HUDEP-2 (cell line): Measurements from ENCODE around the gene PPP1R37.

Experiments
- DNase-seq, 76 experiments: peaks; one replicate each; lab custom pipeline; 2025; ENCODE audit not compliant: unreplicated experiment in 76 of 76; lab: John Stamatoyannopoulos, UW

The PPP1R37 gene, protein sequence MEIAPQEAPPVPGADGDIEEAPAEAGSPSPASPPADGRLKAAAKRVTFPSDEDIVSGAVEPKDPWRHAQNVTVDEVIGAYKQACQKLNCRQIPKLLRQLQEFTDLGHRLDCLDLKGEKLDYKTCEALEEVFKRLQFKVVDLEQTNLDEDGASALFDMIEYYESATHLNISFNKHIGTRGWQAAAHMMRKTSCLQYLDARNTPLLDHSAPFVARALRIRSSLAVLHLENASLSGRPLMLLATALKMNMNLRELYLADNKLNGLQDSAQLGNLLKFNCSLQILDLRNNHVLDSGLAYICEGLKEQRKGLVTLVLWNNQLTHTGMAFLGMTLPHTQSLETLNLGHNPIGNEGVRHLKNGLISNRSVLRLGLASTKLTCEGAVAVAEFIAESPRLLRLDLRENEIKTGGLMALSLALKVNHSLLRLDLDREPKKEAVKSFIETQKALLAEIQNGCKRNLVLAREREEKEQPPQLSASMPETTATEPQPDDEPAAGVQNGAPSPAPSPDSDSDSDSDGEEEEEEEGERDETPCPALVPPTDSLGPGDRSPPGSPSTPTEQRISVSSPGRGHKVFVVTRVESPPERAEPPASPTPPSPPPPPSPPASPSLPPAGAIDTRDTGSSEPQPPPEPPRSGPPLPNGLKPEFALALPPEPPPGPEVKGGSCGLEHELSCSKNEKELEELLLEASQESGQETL

DNA sequence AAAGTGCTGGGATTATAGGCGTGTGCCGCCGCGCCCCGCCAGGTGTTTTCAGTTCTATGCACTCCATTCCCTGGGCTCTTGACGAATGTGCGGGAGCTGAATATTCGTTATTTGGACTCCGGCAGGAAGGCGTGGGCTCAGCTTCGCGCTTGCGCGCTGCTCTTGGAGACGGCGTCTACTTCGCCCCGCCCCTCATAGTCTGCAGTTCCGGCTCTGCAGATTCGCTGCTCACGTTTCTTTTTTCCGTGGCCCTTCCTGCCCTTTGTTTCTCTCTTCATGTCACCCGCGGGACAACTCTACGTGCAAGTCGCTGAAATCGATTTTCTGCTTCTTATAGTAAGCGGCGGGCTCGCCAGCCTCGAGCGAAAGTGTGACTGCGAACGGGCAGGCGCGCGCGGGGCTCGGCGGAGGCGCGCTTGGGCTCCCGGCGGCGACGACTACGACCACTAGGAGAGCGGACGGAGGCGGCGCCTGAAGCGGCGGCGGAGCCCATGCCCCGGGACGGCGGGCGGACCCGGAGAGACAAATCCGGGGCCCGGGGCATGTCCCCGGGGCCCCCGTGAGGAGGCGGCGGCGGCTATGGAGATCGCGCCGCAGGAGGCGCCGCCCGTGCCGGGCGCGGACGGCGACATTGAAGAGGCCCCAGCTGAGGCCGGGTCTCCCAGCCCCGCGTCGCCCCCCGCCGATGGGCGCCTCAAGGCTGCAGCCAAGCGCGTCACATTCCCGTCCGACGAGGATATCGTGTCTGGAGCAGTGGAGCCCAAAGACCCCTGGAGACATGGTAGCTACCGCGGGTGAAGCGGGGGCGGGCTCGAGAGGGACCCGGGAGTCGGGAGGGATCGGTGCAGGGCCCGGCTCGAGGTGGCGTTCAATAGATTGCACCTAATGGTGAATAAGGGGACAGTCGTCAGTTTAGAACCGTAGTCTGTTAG, at the start of gene PPP1R37:
Gene PPP1R37, plus strand, starts transcription at position 433 of the 932 bp plus-strand sequence. Its CDS starts 147 bp downstream, at position 580.
- peak in 75 of 76 experiments; percentile 68 to 97 (median 92) for DNase-seq

DNA sequence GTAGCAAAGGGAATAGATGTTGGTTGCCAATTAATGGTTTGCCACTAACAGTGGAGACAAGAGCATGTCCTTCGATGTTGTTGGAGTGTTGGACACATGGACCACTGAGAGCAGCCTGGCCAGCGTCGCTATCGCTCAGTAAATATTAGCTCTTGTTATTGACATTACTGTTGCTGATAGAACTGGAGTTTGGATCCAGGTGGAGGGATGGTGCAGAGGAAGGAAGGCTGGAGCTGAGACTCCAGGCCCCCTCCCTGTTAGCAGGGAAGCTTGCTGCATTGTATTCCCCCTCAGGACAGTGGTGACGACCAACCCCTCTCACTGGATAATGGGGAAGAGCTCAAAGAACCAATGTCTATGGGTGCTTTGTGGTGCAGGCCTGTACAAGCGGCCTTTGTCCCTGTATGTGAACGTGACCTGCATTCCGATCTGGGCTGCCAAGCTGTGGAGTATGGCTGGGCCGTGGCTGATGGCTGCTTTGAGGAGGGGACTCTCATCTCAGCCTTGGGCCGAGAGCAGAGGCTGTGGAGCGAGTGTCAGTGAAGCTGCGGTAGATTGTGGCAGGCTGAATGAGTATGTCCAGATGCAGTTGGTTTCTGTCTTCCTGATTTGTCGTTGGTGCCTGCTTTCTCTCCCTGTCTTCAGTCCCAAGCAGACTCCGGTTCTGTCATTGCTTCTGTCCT, 47.2 kb upstream of the PPP1R37 start:
- no peak for DNase-seq

DNA sequence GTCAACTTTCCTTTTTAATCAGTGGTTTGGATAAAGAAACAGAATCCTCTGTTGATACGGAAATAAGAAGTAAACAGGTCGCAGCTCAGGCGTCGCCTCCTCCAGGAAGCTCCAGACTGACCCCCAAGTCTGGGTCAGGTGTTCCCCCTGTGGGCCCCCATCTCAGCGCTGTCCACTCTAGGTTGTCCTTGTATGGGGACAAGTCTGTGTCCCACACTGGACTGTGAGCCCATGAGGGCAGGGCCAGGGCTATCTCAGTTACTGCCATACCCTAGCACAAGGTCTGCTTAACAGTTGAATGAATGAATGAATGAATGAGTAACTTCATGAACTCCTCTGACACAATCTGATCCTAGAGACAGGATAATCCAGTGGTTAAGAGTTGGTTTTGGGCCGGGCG, 46.6 kb upstream of the PPP1R37 start:
- no peak for DNase-seq

DNA sequence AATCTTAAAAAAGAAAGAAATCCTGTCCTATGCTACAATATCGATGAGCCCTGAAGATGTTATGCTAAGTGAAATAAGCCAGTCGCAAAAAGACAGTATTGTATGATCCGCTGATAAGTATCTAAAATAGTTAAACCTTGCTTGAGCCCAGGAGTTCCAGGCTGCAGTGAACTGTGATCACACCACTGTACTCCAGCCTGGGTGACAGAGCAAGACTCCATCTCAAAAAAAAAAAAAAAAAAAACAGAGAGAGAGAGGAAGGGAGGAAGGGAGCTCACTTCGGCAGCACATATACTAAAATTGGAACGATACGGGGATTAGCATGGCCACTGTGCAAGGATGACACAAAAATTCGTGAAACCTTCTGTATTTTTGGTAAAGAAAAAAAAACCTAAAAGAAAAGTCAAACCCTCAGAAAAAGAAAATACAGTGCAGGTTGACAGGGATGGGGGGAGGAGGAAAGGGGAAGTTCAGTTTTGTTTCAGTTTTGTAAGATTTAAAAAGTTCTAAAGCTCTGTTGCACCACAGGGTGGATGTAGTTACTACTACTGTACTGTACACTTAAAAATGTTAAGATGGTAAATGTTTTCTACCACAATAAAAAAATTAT, 45.7 kb upstream of the PPP1R37 start:
- no peak for DNase-seq

DNA sequence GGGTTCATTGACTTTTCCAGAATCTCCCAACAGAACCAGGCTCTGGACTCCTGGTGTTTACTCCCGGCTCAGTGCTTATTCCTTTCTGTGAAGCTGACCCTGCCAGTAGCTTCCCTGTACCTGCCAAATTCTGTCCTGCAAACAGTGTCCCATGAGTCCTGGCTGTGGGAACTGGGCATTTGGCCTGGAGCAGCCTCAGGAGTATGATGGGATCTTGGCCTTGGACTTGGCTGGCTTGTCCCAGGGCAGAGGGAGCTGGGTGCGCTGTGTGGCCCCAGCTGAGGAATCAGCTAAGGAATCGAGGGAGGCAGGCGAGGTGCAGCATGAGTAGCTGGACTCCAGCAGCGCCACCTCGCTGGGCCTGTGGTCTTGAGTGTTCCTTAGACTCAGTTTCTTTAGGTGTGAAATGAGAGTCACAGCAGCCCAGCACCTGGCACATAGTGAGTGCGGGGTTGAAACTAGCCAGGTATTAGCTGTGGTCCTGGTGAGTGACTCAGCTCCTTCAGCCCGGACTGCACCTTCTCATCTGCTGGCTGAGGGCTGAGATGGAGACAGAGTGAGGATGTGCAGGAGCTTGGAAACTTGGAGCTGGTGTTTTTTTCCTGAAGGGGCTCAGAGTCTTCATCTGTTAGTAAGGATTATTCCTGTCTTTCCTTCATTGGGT, 43.8 kb upstream of the PPP1R37 start:
- no peak for DNase-seq

DNA sequence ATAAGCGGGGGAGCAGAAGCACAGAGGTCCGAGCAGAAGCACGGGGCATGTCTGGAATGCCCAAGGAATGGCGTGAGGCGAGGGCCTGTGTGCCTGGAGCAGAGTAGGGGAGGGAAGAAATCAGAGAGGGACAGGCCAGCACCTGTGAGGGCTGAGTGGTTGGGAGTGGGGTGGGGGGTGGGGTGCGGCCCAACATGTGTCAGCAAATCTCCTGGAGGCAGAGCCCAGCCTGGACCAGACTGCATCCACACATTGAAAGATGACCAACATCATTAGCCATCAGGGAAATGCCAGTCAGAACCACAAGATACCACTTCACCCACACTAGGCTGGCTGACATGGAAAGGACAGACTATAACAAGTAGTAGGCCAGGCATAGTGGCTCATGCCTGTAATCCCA, 42.9 kb upstream of the PPP1R37 start:
- DNase-seq, result no peak

DNA sequence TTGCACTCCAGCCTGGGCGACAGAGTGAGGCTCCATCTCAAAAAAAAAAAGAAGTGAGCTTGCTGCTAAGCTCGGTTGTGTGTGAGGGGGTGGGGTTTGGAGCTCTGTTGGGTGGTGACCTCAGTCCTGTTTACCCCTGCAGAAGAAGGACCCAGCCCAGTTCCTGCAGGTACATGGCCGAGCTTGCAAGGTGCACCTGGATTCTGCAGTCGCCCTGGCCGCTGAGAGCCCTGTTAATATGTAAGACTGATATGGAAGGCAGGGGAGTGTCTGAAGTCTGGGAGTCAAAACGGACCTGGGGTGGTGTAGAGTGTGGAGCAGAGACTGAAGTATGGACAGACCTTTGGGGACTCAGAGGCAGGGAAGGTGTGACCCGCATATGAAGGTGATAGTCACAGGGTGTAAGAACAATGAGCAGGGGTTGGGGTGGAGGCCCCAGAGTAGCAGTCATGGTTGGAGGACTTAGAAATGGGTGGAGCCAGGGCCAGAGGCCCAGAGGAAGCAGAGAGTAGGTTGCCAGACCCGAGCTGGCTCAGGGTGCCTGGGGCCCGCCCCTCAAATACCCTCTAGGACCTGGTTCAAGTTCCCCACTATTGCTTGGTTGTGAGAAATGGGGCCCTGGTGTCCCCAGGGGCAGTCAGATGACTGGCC, 40.9 kb upstream of the PPP1R37 start:
- peak in 3 of 76 experiments; percentile 10 to 15 (median 13) for DNase-seq

DNA sequence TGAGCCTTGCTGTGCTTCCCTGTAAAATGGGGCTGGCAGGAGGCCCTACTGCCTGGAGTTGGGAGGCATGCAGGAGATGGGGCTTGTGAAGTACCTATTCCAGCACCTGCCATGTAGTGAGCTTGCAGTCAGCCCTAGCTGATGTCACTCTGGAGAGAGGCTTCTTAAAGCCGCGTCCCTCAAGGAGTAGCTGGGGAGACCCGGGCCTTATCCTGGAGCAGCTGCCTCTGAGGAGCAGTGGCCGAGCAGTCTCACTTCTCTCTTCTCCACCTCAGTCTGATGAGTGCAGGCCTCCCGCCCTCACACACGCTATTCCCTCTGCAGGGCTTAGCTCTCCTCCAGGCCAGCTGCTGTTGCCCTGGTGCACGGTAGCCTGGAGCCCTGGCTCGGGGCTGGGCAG, 36.1 kb upstream of the PPP1R37 start:
- no peak for DNase-seq

DNA sequence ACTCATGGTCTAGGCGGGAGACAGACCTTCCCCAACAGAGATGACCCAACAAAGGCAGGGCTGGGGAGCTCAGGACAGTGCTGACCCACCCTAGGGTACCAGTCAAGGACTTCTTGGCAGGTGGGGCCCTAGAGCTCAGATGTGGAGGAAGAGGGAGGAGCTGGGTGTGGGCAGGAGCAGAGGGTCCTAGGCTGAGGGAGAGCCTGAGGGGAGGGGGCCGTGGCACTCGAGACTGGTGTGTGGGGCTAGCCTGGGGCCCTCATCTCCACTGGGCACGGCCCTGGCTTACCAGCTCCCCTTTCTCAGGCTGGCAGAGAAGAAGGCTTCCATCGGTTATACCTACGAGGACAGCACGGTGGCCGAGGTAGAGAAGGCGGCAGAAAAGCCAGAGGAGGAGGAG, 35.5 kb upstream of the PPP1R37 start:
- no peak for DNase-seq

DNA sequence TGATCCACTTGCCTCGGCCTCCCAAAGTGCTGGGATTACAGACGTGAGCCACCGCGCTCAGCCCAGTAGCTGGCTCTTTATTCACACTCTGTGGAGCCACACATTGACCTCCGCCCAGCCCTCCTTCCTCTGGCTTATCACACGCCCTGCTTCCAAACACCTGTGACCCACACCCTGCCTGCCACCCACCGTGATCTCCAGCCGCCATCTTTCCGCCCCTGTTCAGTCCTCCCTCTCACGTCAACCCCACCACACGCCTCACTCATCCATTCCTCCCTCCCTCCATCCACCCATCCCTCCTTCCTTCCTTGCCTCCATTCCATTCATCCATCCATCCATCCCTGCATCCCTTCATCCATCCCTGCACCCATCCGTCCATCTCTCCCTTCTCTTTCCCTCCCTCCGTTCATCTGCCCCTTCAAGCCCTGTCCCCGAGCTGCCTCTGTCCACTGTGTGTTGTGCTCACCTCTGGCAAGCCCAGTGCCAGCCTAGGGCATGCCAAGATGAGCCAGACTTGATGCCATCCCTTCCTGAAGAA, 34.3 kb upstream of the PPP1R37 start:
- DNase-seq, result no peak

DNA sequence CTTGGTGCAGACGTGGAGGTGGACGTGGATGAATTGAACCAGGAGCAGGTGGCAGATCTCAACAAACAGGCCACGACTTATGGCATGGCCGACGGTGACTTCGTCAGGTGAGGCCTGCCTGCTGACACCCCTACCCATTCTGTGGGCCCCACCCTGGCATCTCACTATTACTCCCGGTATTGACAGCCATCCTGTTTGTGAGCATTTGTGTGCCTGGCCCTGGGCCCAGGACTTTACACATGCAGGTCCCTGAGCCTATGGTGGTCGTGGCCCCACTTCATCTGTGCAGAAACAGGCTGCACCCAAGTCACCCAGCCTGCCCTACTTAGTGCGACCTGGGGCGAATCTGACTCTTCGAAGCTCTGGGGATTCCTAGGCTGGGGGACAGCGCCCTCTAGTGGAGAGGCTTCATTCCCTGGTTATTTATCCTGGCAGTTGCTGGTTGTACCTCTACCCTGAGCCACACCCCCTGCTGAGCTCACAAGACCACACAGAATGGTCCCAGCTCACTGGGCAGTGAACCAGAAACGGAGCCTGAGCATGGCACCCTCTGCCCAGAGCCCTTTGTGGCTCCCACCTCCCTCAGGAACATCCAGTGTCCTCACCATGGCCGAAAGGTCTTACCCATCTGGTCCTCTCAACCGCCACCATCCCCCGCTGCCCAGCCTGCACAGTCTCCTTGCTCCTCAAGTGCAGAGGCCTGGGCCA, 33.6 kb upstream of the PPP1R37 start:
- DNase-seq, result peak in 73 of 76 experiments; percentile 29 to 92 (median 80)

DNA sequence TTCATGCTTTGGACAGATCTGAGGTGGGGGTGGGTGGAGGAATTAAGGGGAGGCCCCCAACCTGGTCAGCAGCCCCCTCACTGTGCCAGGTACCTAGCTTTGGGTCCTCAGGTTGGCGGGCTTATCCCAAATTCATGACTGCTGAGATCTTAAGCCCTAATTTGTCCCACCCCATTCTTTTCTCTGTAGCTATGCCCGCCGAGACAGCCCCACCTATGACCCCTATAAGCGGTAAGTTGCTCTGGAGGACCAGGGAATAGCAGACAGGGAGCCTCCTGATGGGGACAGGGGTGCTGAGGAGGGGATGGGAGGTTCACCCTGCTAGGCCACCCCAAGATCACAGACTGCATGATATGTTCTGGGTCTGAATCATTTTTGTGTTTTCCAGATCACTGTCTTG, 31.0 kb upstream of the PPP1R37 start:
- no peak for DNase-seq

DNA sequence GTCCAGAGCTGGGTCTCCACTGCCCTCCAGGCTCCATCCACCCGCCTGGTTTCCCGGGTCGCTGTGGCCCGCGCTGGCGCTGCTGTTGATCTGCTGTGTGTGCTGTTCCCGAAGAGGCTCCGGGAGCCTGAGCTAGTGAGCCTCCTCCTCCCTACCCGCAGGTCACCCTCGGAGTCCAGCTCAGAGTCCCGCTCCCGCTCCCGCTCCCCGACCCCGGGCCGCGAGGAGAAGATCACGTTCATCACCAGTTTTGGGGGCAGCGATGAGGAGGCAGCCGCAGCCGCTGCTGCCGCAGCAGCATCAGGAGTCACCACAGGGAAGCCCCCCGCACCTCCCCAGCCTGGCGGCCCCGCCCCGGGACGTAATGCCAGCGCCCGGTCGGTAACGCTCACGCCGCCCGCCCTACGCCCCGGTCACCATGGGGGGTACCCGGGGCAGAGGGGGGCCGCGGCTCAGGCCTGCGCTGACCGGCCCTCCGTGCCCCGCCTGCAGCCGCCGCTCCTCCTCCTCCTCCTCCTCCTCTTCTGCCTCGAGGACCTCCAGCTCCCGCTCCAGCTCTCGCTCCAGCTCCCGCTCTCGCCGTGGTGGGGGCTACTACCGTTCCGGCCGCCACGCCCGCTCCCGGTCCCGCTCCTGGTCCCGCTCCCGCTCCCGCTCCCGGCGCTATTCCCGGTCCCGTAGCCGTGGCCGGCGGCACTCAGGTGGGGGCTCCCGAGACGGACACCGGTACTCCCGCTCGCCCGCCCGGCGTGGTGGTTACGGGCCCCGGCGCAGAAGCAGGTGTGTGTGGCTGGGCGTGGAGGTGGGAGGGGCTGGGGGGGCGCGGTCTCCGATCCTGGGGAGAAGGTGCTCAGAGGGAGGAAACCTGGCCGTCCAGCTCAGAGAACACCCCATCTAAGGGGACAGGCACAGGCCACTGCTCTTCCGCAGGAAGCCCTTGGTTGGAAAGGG, 28.9 kb upstream of the PPP1R37 start:
- no peak for DNase-seq

DNA sequence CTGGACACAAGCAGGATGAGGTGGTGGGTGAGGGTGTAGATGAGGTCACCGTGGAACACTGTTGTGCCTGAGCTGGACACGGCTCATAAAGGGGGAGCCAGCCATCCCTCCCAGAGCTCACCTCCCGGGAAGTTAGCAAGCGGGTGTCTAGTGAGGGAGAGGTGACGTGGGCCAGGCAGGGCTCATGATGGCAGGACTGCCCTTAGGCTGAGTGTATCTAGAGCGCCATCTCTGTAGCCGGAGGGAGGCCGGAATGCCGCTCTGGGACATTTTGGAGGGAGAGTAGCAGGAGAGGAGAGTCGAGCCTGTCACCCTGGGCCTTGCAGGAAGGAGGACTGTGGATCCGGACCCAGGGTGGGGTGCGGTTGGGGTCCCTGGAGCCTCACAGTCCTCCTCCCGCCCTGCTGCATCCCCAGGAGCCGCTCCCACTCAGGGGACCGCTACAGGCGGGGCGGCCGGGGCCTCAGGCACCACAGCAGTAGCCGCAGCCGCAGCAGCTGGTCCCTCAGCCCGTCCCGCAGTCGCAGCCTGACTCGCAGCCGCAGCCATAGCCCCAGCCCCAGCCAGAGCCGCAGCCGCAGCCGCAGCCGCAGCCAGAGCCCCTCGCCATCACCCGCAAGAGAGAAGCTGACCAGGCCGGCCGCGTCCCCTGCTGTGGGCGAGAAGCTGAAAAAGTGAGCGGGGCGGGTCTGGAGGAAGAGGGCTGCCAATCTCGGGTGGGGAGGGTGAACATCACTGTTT, 25.9 kb upstream of the PPP1R37 start:
- no peak for DNase-seq

DNA sequence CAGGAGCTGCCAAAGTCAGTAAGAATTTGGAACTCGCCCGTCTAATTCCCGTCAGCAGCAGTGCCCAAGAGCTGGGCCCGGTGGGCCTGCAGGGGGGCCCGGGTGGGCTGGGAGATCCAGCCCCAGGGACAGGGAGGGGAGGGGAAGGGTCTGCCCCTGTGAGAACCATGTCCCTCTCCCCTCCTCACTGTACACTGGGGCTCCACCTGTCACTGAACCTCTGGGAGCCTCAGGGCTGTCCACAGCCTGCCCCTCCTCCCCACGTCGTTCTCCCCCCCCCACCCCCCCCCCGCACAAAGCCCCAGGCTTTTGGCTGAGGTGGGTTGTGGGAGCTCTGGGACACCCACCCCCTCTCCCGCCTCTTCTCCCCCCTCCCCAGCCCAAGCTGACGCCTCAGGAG, 24.9 kb upstream of the PPP1R37 start:
- DNase-seq, result no peak

DNA sequence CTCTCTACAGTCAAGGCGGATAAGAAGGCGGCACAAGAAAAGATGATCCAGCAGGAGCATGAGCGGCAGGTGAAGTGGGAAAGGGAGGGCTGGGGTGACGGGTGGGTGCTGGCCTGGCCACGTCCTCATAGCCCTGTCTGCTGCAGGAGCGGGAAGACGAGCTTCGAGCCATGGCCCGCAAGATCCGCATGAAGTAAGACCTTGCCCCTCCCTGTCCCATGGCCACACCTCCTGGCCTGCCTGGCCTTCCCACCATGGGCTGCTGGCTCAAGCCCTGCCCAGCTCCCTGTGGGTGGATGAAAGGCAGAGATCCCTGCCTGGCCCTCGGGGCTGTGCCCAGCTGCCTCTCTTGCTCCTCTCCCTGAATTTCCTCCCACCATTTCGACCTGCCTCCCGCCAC, 23.9 kb upstream of the PPP1R37 start:
- peak in 3 of 76 experiments; percentile 11 to 25 (median 19) for DNase-seq
